Ishikawa (cell line): ENCODE measurements around the gene TMEM92.
A peak's percentile ranks its signal among the peaks of the same experiment; 100 is the strongest.

Source experiments
- CEBPB ChIP-seq: IDR thresholded peaks from 2 replicates; pipeline ENCODE4 v1.6.1; 2012
- CREB1 ChIP-seq: IDR thresholded peaks from 2 replicates; pipeline ENCODE4 v1.6.1; 2012; ENCODE audit warnings: low read depth
- EGR1 ChIP-seq: IDR thresholded peaks from 2 replicates; pipeline ENCODE4 v1.6.1; 2012
- EP300 ChIP-seq: IDR thresholded peaks from 2 replicates; pipeline ENCODE4 v1.6.1; 2012; ENCODE audit warnings: borderline replicate concordance
- FOXM1 ChIP-seq: IDR thresholded peaks from 2 replicates; pipeline ENCODE4 v1.6.1; 2012; ENCODE audit warnings: low read depth, borderline replicate concordance
- NFIC ChIP-seq: IDR thresholded peaks from 2 replicates; pipeline ENCODE4 v1.6.1; 2012
- RAD21 ChIP-seq: IDR thresholded peaks from 2 replicates; pipeline ENCODE4 v1.6.1; 2012; ENCODE audit warnings: low read depth
- TAF1 ChIP-seq: IDR thresholded peaks from 2 replicates; pipeline ENCODE4 v1.6.1; 2012; ENCODE audit warnings: low read depth, mild to moderate bottlenecking
- TCF12 ChIP-seq: IDR thresholded peaks from 2 replicates; pipeline ENCODE4 v1.6.1; 2012; ENCODE audit warnings: low read depth
- YY1 ChIP-seq: IDR thresholded peaks from 2 replicates; pipeline ENCODE4 v1.6.1; 2012; ENCODE audit warnings: low read depth
- TF ChIP-seq, protein P1 (sequence below): IDR thresholded peaks from 2 replicates; pipeline ENCODE4 v1.6.1; 2012; ENCODE audit warnings: low read depth, mild to moderate bottlenecking
- TF ChIP-seq, protein P2 (sequence below): IDR thresholded peaks from 2 replicates; pipeline ENCODE4 v1.6.1; 2012

DNA sequence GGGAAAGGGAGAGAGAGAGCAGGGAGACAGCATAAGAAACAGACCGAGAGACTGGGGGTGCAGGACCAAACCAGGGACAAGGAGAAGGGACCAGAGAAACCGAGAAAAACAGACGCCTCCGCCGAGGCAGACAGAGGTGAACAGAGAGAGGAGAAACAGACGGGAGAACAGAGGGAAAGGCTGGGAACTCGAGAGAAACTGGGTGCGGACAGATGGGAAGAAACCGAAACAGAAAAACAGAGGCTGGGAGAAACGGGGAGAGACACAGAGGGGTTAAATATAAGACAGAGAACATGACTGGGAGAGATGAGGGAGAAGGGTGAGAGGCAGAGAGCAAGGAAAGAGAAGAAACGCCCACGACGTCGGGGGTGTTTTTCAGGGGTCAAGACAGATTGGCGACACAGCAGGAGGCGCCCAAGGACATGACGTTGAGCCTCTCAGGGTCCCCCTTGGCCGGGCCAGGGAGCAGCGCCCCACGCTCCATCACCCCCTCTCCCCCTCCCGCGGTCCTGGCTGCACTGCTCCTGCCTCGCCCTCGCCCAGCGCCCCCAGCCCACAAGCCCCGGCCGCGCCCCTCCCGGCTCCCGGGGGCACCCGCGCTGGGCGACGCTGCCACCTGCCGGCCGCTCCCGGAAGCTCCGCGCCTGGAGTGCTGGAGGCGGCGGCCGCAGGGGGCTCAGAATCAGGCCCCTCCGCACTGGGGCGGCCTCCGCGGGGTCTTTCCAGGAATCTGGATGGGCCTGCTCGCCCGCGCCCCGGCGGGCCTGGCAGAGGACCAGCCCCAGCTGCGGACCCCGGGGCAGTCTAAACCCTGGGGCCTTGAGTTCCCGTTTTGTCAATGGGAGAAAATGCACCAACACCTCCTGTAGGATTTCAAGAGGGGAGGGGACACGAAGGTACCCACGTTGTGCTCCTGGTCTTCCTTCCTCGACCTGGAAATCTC is 1.3 kb upstream of the TMEM92 start:
- TF ChIP-seq RAD21 = peak; percentile 60; the same call in 1 of the 2 replicates
- no peak for TF ChIP-seq NFIC
- TF ChIP-seq FOXM1 = no peak
- TF ChIP-seq TCF12 = no peak
- no peak for TF ChIP-seq EGR1
- no peak for TF ChIP-seq EP300
- TF ChIP-seq CEBPB = no peak
- no peak for TF ChIP-seq TAF1
- no peak for TF ChIP-seq YY1
- TF ChIP-seq, protein P1, sequence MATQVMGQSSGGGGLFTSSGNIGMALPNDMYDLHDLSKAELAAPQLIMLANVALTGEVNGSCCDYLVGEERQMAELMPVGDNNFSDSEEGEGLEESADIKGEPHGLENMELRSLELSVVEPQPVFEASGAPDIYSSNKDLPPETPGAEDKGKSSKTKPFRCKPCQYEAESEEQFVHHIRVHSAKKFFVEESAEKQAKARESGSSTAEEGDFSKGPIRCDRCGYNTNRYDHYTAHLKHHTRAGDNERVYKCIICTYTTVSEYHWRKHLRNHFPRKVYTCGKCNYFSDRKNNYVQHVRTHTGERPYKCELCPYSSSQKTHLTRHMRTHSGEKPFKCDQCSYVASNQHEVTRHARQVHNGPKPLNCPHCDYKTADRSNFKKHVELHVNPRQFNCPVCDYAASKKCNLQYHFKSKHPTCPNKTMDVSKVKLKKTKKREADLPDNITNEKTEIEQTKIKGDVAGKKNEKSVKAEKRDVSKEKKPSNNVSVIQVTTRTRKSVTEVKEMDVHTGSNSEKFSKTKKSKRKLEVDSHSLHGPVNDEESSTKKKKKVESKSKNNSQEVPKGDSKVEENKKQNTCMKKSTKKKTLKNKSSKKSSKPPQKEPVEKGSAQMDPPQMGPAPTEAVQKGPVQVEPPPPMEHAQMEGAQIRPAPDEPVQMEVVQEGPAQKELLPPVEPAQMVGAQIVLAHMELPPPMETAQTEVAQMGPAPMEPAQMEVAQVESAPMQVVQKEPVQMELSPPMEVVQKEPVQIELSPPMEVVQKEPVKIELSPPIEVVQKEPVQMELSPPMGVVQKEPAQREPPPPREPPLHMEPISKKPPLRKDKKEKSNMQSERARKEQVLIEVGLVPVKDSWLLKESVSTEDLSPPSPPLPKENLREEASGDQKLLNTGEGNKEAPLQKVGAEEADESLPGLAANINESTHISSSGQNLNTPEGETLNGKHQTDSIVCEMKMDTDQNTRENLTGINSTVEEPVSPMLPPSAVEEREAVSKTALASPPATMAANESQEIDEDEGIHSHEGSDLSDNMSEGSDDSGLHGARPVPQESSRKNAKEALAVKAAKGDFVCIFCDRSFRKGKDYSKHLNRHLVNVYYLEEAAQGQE = no peak
- TF ChIP-seq, protein P2, sequence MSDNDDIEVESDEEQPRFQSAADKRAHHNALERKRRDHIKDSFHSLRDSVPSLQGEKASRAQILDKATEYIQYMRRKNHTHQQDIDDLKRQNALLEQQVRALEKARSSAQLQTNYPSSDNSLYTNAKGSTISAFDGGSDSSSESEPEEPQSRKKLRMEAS = no peak; the same call in 1 of the 2 replicates
- TF ChIP-seq CREB1 = no peak
